Stimulated activated CD8-positive, alpha-beta memory T cell treated with anti-CD3 and anti-CD28 coated beads, Interleukin-7, amount 100 ng/mL, for 48 hours (primary cell): ENCODE data around the gene CALM1.

ENCODE experiments used
- DNase-seq, 2 donors: peaks; one replicate each; pipeline ENCODE4 v3.0.0-alpha.2; 2020; ENCODE audit warnings: low read depth in 1 of 2; ENCODE audit errors: extremely low read depth in 1 of 2

CALM1 gene

DNA sequence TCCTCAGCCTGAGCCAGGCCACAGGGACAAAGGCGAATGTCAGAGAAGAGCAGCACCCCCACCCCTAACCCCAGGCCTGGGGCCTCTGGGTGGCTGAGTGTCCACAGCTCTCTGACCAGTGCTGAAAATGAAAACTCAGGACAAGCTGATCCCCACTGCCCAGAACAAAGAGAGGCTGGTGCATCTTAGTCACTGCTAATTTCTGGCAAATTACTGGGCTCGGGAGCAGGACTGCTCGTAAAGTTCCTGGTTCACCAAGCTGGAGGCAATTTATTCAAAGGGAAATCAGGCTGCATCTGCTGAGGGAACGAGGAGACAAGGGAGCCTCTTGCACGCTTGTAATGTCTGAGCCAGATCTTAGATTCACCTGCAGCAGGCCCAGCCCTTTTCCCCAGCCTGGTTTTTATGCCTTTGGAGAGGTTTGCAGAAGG, 43.2 kb downstream of the CALM1 start:
- DNase-seq, result no peak

DNA sequence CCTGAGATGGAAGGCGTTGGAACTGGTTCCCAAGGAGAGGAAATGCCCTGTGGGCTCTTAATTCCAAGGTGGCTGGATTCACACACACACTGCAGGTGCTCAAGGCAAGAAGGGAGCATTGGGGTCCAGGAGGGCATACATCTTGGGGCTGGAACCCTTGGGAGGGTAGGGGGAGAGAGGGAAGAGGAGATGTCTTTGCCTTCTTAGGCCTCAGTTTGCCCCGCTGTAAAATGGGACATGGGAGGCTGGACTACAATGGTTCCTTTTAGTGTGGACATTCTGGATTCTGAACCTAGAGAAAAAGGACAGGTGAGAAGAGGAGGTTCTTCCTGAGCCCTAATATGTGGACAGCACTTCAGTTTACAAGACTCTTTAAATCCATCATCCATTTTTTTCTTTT, 43.8 kb downstream of the CALM1 start:
- DNase-seq, result no peak

DNA sequence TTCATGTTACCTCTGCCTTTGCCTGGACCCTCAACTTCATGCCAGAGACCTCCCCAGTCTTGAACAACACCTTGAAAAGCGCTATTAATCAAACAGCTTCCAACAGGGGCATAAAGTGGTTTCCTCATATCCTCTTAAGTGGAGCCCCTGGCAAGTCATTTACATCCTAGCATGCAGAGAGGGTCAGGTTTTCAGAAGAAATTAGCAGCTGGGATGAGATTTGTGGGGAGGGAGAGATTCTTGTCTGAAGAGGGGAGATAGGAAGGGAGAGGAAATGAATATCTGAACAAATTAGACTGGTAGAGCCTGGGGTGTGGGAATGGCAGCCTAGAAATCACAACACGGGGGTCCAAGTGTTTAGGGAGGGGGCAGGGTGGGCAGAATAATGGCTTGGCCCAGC, 45.6 kb downstream of the CALM1 start:
- DNase-seq, result no peak

- DNase-seq, result no peak
Observed at GRCh38 chr14:90443161-90444076, 46.6 kb downstream of the CALM1 start.

GRCh38 chr14:90444077-90444696, 47.4 kb downstream of the CALM1 start:
- DNase-seq, result no peak

GRCh38 chr14:90445011-90445410, 48.2 kb downstream of the CALM1 start:
- no peak for DNase-seq

GRCh38 chr14:90446405-90446804, 49.6 kb downstream of the CALM1 start:
- DNase-seq, result no peak

- DNase-seq, result no peak
Observed at GRCh38 chr14:90447720-90448497, 51.1 kb downstream of the CALM1 start.

GRCh38 chr14:90449411-90449810, 52.6 kb downstream of the CALM1 start:
- no peak for DNase-seq

DNA sequence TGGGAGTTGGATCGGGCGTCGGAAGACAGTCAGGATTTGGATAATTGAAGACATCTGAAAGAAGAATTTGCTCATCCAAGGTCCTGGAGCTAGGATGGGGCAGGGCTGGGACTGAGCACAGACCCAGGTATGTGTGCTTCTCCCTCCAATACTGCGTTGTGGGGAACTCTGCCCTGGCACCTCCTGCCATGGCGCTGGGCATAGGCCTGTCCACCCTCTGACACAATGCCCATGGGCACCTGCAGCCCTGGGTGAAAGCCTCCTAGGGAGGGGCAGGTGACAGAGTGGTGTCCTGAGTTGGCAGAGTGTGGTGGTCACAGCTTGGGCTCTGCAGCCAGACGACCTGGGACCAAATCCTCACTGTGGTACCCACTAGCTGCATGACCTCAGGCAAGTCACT, 53.3 kb downstream of the CALM1 start:
- DNase-seq, result no peak

DNA sequence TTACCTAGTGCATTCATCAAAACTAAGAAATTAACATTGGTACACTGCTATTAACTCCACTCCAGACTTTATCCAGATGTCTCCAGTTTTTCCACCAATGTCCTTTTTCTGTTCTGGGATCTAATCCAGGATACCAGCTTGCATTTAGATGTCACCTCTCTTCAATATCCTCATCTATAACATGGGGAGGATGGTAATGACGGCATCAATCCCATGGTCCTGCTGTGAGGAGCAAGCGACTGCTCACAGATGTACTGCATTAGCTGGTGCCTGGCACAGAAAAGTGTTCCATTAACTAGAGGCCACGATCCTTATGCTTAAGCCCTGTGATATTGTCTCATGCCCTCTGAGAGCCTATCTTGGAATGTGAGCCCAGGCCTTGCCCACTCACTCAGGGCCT, 53.8 kb downstream of the CALM1 start:
- no peak for DNase-seq

- no peak for DNase-seq
Observed at GRCh38 chr14:90451443-90451842, 54.6 kb downstream of the CALM1 start.

- DNase-seq, result no peak
Observed at GRCh38 chr14:90451961-90452360, 55.1 kb downstream of the CALM1 start.

GRCh38 chr14:90452366-90452765, 55.5 kb downstream of the CALM1 start:
- DNase-seq, result no peak

- no peak for DNase-seq
Observed at GRCh38 chr14:90453401-90453951, 56.6 kb downstream of the CALM1 start.

GRCh38 chr14:90454041-90455000, 57.5 kb downstream of the CALM1 start:
- no peak for DNase-seq

- DNase-seq, result no peak
Observed at GRCh38 chr14:90455100-90455571, 58.3 kb downstream of the CALM1 start.

- DNase-seq, result no peak
Observed at GRCh38 chr14:90456551-90456950, 59.7 kb downstream of the CALM1 start.

- DNase-seq, result no peak
Observed at GRCh38 chr14:90457186-90457585, 60.4 kb downstream of the CALM1 start.
